GM21619 (cell line): ENCODE data around the gene OR52E6.

ENCODE experiments used
- ATAC-seq: cut with Tn5 transposase; IDR thresholded peaks from one replicate; pipeline ENCODE4 v1.9.1; 2021; ENCODE audit not compliant: unreplicated experiment

OR52E6 gene

GRCh38 chr11:5841797-5842196 is at the start of gene OR52E6:
Gene OR52E6, minus strand, starts transcription at chr11:5841897. Its CDS starts 0 bp downstream, at chr11:5841897.
- ATAC-seq = no peak

GRCh38 chr11:5891216-5891800 is 49.6 kb upstream of the OR52E6 start:
- ATAC-seq = no peak

- ATAC-seq = no peak
Observed at GRCh38 chr11:5887661-5888060, 46.0 kb upstream of the OR52E6 start.

GRCh38 chr11:5887172-5887571 is 45.5 kb upstream of the OR52E6 start:
- no peak for ATAC-seq

GRCh38 chr11:5881756-5882155 is 40.1 kb upstream of the OR52E6 start:
- no peak for ATAC-seq

- no peak for ATAC-seq
Observed at GRCh38 chr11:5880329-5880728, 38.6 kb upstream of the OR52E6 start, which contains the start of gene OR52E4. Gene OR52E4, plus strand, starts transcription at chr11:5880629. Its CDS starts 3,664 bp downstream, at chr11:5884293.

- ATAC-seq = no peak
Observed at GRCh38 chr11:5878564-5878963, 36.9 kb upstream of the OR52E6 start.

GRCh38 chr11:5865826-5866225 is 24.1 kb upstream of the OR52E6 start:
- ATAC-seq = no peak

GRCh38 chr11:5857590-5857989 is 15.9 kb upstream of the OR52E6 start, which contains the start of gene OR52E8:
Gene OR52E8, minus strand, starts transcription at chr11:5857690. Its CDS starts 0 bp downstream, at chr11:5857690.
- ATAC-seq = no peak

GRCh38 chr11:5851002-5851401 is 9.3 kb upstream of the OR52E6 start:
- no peak for ATAC-seq

GRCh38 chr11:5847711-5848110 is 6.0 kb upstream of the OR52E6 start:
- ATAC-seq = no peak

GRCh38 chr11:5846701-5847100 is 5.0 kb upstream of the OR52E6 start:
- ATAC-seq = no peak

GRCh38 chr11:5837695-5838094 is 4.0 kb downstream of the OR52E6 start:
- ATAC-seq = no peak

- no peak for ATAC-seq
Observed at GRCh38 chr11:5833446-5833845, 8.3 kb downstream of the OR52E6 start.

GRCh38 chr11:5831196-5831829 is 10.4 kb downstream of the OR52E6 start:
- no peak for ATAC-seq

GRCh38 chr11:5818245-5818886 is 23.3 kb downstream of the OR52E6 start:
- ATAC-seq = peak; percentile 61

GRCh38 chr11:5815534-5815933 is 26.2 kb downstream of the OR52E6 start:
- ATAC-seq = no peak

- ATAC-seq = no peak
Observed at GRCh38 chr11:5809905-5810795, 31.5 kb downstream of the OR52E6 start.

GRCh38 chr11:5809122-5809519 is 32.6 kb downstream of the OR52E6 start:
- ATAC-seq = peak; percentile 27

GRCh38 chr11:5808500-5809121 is 33.1 kb downstream of the OR52E6 start, which contains the start of gene OR52N2:
Gene OR52N2, plus strand, starts transcription at chr11:5808924. Its CDS starts 11,412 bp downstream, at chr11:5820336.
- ATAC-seq = peak; percentile 95

GRCh38 chr11:5807580-5807979 is 34.1 kb downstream of the OR52E6 start:
- ATAC-seq = no peak
